Amniotic epithelial cell (primary cell): ENCODE results near the gene RIT2.

ENCODE experiments used
- DNase-seq: peaks from one replicate; pipeline ENCODE4 v3.0.0-alpha.2; 2010; ENCODE audit warnings: low read depth

Gene RIT2

GRCh38 chr18:43080671-43081070, 34.8 kb downstream of the RIT2 start:
- no peak for DNase-seq

GRCh38 chr18:43079422-43079821, 36.1 kb downstream of the RIT2 start:
- no peak for DNase-seq

DNA sequence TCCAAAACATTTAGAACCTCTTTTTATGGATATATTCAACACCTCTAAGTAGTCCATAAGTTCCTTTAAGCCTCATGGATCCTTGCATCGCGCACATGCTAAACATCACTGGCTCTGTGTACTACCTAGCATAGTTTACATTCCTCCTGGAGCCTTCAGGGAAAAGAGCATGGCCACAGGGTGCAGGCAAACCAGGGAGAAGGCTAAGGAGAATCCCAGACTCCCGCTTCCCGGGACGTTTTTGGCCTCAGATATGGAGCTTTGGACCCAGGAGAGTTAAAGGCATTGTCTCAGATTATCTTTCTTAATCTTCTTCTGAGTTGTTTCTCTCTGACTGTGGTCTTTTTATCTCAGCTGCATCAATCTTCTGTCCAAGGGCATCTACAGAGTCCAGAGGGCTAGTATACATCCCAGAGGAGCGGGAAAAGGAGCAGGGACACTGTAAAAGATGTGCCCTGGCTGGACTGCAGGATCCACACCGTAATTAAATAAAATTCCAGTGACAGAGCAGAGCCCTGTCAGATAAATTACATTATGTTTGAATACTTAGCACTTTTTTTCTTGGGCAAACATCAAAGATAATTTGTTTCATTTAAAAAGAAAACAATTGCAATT, 36.9 kb downstream of the RIT2 start:
- DNase-seq = no peak

DNA sequence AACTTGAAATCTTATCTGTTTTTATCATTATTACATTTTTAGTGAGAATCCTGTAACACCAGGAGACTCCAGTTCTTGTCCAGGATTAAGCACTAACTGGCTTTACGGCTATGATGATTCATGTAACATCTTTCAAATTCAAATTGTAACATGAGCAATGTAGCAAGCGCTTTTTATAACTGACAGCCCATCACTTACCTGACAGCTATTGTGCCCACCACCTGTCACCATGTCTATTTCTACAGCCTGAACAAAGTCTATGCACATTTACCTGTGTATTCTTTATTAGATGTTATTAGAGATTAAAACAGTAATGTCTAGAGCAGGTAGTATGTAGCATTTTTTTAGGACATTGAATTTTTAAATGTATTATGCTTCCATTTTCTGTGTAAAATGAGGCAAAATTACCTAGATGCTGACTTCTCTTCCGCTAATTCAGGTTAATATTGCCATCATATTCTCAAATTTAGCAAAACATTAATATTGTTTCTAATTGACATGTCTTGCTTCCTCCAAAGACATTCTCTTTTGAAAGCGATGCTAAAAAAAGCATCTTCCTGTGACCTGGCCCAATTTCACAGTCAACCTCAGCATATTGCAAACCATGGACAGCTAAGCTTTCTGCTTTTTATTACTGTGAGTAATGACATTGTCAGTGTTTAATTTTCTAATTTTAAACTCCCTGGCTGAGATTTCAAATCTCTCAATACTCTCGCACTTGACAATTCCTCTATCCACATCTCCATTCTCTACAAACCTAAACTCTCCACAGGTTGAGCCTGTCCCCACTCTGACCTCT, 37.8 kb downstream of the RIT2 start:
- DNase-seq = no peak

DNA sequence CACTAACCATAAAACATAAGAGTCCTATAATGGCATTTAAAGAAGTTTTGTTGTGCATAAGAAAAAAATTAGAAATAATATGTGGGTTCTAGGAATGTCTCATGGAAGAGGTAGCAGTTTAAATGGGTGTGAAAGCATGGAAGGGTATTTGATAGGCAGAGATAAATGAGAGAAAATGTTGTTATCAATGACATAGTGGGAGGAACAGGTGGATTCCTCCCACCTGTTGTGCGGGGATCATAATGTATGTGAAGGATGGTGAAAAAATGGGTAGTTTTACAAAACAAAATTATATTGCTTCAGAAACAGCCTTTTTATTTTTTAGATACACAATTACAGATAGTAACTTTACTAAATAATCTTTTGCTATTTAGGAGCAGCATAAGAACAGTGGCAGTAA, 41.7 kb downstream of the RIT2 start:
- no peak for DNase-seq

- no peak for DNase-seq
These were observed 46.7 kb downstream of the RIT2 start for GRCh38 chr18:43068781-43069180.

- DNase-seq = no peak
These were observed 47.9 kb downstream of the RIT2 start for GRCh38 chr18:43067570-43067969.

GRCh38 chr18:43061816-43062215, 53.7 kb downstream of the RIT2 start:
- DNase-seq = no peak

DNA sequence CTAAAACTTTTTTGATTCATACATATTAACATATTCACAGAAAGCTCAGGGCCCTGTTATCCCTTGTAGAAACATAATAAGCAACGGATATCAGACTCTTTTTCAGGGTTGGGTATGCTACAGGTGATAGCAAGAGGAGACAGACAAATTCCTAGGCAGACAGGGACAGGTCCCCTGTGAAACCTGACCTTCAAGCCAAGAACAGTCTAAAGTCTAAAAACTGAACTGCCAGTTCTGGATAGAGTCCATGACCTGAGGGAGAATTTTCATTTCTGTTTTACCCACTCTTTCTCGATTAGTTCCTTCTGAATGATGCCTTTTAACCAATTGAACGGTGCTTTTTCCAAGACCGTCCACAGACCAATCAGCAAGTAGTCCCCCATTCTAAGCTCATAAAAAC, 54.2 kb downstream of the RIT2 start:
- no peak for DNase-seq

DNA sequence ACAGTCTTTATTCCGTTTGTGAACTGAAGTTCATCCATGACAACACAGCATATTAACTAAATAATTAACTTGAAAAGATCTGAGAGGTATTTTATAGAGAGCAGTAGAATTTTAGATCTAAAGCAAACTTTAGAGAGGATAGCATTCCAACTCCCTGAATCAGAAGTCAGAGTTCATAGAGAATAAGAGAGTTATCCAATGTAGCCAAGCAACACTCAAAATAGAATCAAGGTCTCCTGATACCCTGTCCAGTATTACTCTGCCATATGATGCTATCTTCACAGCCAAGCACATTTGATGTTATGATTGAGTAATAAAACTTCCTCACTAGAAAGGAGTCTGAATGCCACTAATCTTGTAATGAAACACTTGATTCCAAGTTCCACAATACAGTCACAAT, 55.5 kb downstream of the RIT2 start:
- DNase-seq = no peak

DNA sequence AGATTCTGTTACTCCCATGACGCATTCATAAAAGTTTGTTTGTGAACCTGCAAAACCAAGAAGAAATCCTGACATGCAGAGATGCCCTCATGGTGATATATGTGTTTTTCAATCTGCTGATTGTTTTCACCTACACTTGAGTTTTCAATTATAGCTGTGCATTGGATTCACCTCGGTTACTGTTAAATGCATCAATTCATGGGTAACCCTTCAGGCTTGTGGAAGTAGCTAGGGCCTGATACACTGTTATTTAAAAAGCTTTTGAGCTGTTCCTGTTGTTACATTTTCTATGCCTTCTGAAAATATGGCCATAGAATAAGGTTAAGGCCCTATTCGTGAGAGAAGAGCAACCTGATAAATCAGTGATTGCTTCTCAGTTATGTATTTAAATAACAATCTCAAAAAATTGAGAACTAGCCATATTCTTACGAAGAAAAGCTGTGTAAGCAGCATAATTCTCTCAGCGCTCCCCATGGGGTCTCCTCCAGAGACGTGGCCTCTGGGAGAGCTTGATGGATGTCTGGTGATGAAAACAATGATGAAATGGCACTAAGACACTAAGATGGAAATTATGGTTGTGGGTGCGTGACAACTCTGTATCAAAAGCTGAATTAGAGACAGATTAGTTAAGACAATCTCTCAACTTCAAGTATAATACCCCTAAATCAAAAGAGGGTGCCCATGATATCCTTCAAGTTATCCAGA, 60.5 kb downstream of the RIT2 start:
- no peak for DNase-seq

GRCh38 chr18:43049021-43049420, 66.5 kb downstream of the RIT2 start:
- peak; percentile 21 for DNase-seq

DNA sequence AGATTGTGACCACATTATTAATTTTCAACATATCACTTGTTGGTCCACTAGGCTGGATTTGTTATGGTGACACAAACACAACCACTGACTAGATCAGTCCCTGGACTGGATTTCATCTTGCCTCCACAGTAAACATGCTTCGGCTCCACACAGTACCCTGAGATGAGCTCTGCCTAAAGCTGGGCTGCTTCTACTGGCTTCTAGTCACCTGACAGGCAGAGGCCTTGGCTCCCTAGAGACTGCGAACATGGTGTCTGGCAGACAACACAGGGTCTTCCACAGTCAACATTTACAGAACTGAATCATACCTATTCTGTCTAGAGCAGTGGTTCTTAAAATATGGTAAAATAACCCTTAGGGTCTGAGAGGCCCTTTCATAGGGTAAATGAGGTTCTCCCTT, 69.2 kb downstream of the RIT2 start:
- no peak for DNase-seq

DNA sequence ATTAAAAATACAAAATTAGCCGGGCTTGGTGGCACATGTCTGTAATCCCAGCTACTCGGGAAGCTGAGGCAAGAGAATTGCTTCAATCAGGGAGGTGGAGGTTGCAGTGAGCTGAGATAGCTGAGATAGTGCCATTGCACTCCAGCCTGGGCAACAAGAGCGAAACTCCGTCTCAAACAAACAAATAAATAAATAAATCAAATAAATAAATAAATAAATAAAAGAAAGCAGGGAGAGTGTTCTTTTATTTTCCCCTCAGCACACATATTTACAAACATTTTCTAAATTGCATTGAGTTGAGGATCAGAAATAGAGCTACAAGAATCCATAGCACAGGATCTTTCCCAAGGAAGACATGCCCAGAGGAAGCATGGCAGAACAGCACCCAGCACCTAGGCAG, 71.9 kb downstream of the RIT2 start:
- no peak for DNase-seq

DNA sequence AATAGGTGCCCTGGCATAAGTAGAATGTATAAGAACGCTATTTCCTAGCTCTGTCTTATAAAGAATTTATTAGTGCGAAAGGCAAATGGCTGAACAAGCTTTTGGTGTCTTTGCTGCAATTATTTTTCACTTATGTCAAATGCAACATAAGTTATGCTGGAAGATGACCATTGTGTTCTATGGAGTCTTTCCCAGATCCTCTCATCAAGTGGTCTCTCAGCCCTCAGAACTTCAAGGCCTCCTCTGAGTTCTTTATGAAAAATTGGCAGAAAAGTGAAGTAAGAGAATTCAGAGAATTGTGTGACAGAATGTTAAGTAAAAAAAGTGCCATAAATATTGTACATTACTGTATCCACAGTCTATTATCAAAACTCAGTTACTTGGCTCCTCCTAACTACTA, 75.2 kb downstream of the RIT2 start:
- DNase-seq = no peak

DNA sequence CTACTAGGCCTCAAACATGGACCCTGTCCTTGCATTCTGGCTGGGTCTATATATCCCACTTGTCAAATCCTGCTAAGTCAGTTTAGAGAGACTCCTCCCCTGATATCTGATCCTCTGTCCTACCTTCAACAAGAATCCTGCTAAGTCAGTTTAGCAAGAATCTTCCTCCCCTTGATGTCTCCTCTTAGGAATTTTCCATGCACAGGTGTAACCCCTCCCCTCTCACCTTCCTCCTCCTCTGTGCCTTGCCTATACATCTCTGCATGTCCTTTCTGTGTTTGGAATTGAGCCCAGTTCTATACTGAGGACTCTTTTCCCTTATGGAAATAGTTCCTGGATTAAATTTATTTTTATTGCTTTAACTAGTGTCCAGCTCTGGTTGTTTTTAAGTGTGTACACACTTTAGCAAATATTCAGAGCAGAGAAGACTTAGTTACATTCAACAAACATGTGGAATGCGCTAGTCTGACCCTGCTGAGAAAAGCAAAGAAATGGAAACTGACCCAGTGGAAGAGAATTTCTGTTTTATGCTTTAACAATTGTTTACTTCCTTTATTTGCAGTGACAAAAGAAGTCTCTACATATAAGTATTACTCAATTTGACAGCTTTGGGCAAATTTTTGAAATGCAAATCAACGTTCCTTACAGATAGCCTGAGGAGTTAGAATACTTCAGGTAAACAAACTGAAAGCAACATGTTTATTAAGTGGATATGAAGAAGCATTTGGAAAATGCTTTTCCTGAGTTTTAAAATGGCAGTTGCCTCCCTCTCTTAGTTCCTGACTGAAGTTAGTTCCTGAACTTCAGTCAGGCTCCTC, 80.6 kb downstream of the RIT2 start:
- no peak for DNase-seq

GRCh38 chr18:43031169-43031568, 84.3 kb downstream of the RIT2 start:
- no peak for DNase-seq

- no peak for DNase-seq
These were observed 86.1 kb downstream of the RIT2 start for GRCh38 chr18:43029414-43029813.

DNA sequence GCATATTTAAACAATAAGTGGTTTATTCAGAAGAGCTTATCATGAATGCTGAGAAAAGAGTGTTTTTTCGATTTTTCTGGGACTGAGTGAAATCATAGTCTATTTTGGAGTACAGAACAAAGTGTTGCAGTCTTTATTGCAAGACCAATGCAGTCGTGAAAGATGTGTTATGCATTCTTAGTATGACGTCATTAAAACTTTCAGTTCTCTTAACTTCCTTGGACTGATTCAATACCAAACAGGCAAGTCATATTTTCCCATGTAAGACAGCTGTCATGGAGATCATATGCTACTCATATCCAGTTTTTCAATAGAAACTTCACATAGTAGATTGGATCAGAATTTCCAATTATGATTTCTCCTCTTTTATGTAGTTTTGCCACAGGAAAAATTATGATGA, 92.6 kb downstream of the RIT2 start:
- no peak for DNase-seq

GRCh38 chr18:43017622-43018021, 97.9 kb downstream of the RIT2 start:
- no peak for DNase-seq

- peak; percentile 5 for DNase-seq
These were observed 102.0 kb downstream of the RIT2 start for GRCh38 chr18:43013486-43013885.

GRCh38 chr18:43012951-43013350, 102.5 kb downstream of the RIT2 start:
- DNase-seq = no peak
